HG02981 (cell line): Measurements from ENCODE around the gene CPSF4.
"Not testable (repeated sequence)": the region's sequence is repeated elsewhere in the genome, so short reads cannot be mapped to it uniquely, and the experiment has no call there.

Source experiments
- ATAC-seq: cut with Tn5 transposase; IDR thresholded peaks from one replicate; pipeline ENCODE4 v1.9.1; 2021; ENCODE audit warnings: mild to moderate bottlenecking, moderate library complexity; ENCODE audit not compliant: unreplicated experiment

Gene CPSF4

DNA sequence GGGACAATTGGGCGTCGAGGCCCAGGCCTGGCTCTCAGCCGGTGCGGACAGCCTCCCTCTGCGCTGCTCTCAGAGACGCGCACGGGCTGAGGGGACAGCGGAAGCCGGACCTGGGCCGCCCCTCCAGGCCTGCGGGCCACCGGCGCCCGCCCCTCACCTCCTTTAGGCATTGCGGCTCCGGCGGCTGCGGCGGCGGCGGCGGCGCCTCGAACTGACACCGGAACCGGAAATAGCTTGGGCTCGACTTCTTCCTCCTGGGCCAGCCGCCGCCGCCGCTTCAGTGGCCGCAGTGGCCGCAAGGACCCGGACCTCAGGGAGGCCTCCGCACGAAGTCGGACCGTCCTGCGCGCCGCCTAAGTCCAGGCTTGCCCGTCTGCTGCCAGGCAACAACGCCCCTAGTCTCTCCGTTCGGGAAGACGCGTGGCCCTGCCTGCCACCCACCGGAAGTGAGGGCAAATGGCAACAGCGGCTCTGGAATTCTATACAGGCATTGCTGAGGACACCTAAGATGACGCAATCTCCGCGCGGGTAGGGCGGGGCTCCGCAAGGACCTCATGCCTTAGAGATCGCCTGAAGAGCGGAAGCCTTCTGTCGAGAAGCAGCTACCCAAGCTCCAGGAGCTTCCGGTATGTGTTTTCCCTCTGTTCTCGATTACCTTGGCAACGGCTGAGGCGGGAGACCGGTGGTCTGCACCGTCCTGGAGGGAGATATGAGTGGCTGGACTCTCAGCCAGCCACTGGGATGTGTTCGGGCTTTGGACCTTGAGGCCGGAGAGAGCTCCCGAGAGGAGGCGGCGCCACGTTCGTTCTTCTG lies 30.2 kb upstream of the CPSF4 start, which contains the start of the genes BUD31 and PDAP1:
BUD31 (plus strand) TSS at position 591 of the 813 bp plus-strand sequence. CDS start 2,124 bp downstream, outside the sequence.
PDAP1 (minus strand) TSS at position 219 of the 813 bp plus-strand sequence; CDS start at position 170, 49 bp downstream.
- peak; percentile 67 for ATAC-seq

DNA sequence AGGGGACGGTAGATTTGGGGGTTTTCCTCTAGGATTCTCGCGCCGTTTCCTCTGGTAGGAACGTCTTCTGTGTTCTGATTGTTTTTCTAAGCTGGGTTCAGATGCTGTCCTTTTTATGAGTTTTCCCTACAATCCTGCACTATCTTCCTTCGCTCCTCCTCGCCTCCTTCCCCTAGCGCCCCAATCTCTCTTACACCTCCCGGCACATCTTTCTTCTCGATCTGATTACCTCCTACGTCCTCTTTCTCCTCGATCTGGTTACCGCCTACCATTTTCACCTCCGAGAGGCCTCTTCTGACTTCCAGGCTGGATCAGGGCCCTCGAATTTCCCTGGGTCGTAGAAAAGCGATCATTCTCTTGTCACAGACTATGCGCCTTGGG lies 29.6 kb upstream of the CPSF4 start:
- ATAC-seq = no peak

DNA sequence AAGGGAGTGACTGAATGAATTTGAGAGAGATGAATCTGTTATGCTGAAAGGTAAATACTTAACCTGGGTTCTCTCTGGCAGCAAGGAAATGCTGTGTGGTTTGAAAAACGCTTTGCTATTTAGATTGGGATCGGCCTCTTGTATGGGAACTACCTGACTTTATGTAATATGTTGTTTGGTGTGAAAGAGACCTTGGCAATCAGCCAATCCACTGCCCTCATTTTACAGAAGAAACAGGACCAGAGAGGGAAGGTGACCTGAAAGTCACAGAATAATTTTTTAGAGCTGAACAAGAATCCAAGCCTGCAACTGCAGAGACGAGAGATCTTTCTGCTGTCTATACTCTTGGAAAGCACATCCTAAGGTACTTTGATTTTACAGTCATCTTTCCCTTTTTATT lies 28.9 kb upstream of the CPSF4 start:
- no peak for ATAC-seq

DNA sequence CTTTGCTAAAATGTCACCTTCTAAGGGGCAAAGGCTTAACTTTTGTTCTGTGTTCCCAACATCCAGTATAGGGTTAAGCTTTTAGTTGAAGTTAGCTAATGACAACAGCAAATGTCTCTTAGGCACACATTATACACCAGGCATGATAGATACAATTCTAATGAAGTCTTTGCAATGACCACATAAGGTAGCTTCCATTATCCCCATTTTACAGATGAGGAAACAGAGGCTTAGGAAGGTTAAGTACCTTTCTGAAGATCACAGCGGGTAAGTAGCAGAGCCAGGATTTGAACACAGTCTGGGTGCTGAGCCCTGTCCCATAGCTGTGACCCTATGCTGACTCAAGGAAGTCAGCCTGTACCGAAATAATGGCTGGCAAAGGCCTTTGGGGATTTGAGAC lies 28.1 kb upstream of the CPSF4 start:
- no peak for ATAC-seq

DNA sequence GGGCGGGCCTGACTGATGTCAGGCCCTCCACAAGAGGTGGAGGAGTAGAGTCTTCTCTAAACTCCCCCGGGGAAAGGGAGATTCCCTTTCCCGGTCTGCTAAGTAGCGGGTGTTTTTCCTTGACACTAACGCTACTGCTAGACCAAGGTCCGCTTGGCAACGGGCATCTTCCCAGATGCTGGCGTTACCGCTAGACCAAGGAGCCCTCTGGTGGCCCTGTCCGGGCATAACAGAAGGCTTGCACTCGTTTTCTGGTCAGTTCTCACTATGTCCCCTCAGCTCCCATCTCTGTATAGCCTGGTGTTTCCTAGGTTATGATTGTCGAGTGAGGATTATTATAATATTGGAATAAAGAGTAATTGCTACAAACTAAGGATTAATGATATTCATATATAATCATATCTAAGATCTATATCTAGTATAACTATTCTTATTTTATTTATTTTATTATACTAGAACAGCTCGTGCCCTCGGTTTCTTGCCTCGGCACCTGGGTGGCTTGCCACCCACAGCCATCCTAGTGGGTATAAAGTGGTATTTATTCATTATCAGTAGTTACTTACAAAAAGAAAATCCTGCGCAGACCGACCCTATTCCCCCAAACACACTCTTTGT lies 23.1 kb upstream of the CPSF4 start:
- not testable (repeated sequence) for ATAC-seq

DNA sequence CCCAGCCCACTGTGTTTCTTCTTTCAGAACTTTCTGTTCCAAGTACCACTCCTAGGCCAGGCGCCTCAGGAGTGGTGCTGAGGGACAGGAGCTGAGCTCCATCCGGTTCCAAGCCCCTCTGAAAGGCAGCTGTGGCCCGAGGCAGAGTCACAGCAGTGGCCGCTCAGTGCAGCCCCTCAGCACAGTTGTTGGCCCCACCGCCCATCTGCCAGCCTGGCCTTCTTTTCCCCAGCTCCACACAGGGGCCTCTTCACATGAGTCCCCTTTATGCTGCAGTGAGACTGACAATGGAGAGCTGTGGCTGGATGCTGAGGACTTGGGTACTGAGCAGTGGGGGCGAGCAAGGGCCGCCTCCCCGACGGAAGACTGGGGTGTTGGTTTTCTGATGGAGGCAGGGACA lies 20.5 kb upstream of the CPSF4 start:
- ATAC-seq = no peak

DNA sequence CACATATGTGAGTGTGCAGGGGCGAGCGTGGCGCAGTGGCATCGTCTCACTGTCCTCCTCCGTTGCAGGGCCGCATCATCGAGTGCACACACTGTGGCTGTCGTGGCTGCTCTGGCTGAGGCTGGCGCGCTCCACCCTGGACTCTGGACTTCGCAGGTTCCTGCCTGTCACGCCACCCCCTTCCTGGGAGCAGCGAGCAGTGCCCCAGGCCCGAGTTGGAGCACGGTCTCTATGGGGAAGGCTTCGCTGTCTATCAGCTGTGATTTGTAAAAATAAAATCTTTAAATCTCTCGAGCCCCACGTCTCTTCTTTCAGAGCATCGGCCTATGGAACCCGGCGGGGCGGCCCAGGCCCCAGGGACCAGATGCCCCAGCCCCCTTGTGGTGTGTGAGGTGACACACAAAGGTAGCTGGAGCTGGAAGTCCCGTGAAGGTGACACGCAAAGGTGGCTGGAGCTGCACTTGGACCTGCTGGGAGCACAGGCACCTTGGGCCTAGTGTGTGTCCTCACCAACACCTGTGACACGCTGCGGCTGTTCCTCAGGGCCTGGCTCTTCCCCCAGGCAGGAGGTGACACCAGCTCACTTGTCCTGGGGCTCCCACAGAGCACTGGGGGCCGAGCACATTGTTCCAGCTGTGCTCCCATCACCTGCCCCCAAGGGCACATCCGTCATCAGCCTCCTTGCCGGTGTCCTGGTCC lies 19.3 kb upstream of the CPSF4 start:
- ATAC-seq = no peak

DNA sequence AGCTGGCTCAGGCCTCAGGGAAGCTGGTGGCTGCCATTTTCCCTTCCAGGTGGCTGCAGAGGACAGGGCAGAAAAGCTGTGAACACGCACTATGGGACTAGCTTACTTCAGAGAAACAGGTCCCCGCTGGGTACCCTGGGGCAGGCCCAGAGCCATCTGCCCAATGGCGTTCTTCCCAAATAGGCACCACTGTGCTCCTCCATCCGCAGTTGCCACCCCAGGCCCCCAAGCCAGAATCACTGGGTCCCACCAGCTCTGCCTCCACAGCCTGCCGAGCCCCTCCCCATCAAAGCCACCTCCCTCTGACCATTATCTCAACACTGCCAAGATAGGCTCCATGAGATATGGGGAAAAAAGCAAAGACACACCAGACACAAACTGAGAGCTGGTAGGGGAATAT lies 18.5 kb upstream of the CPSF4 start:
- ATAC-seq = no peak

DNA sequence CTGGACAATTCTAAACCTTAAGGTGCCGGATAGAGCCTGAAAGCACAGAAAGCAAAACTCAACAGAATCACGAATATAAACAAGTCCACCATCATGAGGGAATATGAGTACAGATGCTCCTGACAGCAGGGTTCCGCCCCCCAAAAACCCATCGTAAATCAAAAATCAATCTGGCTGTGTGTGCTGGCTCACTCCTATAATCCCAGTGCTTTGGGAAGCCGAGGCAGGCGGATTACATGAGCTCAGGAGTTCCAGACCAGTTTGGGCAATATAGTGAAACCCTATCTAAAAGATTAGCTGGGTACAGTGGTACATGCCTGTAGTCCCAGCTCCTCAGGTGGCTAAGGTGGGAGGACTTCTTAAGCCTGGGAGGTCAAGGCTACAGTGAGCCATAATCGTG lies 17.8 kb upstream of the CPSF4 start:
- ATAC-seq = no peak

DNA sequence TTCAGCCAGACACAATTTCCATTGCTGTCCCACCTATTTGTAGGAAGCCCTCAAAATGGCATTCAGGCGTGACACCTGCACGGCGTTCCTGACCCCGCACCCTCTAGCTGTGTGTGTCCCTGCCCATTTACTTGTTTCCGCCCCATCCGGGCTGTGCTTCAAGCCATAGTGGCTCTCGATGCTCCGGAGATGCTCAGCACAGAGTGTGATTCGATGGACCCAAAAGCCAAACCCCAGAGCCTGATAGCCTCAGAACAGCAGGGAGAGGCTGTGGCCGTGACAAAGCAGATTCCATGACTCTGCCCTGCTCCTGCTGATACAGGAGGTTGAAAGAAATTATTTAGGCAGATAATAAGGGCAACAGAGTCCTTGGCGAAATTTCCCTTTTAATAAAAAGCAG lies 16.6 kb upstream of the CPSF4 start:
- ATAC-seq = no peak

DNA sequence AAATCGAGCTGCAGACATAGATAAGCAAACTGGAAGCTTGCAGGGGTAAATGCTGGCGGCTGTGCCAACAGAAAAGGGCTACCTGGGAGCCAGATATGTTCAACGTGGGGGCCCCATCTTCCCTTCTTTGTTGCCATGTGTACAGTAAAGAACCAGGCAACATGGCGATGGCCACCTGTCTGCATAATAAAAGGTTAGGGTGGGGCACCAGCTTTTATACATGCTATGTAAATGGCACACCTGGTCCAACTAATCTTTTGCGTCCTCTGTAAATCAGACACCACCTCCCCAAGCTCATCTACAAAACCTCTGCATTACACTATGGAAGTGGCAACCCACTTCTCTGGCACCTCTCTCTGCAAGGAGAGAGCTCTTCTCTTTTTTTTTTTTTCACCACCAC lies 16.1 kb upstream of the CPSF4 start:
- no peak for ATAC-seq

DNA sequence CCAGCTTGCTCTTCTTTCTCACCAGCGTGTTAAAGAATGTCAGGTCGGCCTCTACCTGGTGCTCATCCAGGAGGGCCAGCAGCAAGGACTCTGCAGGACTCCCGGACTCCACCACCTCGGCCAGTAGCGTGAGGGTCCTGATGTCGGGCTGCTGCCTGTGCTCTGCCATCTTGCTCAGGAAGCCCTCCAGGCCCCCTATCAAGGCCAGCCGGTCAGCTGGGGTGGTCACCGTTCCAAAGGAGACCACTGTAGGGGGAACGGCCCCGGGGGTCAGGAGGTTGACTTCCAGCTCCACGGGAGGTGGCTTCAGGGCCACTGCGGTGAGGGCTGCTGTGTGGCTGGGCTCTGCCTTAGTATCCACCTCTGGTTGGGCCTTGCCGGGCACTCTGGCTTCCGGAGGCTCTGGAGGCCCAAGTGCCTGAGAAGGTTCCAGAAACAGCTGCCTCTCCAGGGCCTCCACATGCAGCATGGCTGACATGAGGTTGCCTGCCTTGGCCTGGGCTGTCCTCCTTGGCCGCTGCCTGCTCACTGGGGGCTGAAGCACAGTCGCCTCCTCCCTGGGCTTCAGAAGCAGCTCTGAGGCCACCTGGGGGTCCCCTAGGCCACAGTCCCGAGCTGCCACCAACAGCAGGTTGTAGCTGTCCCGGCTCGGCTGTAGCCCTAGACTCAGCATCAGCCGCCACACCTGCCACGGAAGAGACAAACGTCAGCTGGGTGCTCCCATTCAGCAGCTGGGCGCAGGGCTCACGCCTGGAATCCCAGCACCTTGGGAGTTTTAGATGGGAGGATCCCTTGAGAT lies 13.6 kb upstream of the CPSF4 start:
- no peak for ATAC-seq

DNA sequence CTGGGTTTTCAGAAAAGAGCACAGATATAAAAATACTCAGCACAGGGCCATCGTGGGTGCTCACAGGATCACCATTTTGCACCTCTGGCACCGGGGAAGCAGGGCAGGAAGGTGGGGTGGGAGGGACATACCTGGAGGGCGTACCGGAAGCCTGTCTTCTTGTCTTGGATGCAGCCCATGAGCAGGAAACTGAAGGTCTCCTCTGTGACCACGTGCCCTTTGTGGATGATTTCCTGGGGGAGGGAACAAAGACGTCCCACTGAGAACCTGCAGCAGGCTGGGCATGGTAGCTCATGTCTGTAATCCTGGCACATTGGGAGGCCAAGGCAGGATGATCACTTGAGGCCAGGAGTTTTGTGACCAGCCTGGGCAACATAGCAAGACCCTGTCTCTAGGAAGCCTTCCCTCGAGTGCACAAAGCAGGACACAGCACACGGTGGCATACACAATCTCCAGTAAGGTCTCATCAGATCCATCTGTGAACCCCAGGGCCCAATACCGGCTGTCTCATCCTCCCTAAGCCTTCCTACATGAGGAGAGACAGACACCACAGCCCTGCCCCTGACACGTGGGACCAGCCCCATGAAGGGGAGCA lies 9.7 kb upstream of the CPSF4 start:
- no peak for ATAC-seq

DNA sequence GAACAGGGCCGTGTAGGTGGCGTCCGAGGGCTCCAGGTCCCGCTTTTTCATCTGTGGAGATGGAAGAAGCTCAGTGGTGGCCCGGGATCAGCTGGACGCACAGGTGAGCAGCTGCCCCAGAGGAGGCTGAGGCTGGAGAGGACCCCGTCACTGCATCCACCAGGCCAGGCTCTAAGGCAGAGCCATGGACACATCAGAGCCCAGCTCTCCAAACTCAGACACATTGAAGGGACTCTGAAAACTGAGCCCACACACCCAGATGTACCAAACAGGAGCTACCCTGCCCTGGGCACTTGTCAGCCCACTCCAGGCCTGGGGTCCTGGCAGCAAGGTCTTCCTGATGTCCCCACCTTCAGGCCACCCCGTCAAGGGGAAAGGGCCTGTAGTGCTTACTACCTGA lies 9.0 kb upstream of the CPSF4 start:
- no peak for ATAC-seq

DNA sequence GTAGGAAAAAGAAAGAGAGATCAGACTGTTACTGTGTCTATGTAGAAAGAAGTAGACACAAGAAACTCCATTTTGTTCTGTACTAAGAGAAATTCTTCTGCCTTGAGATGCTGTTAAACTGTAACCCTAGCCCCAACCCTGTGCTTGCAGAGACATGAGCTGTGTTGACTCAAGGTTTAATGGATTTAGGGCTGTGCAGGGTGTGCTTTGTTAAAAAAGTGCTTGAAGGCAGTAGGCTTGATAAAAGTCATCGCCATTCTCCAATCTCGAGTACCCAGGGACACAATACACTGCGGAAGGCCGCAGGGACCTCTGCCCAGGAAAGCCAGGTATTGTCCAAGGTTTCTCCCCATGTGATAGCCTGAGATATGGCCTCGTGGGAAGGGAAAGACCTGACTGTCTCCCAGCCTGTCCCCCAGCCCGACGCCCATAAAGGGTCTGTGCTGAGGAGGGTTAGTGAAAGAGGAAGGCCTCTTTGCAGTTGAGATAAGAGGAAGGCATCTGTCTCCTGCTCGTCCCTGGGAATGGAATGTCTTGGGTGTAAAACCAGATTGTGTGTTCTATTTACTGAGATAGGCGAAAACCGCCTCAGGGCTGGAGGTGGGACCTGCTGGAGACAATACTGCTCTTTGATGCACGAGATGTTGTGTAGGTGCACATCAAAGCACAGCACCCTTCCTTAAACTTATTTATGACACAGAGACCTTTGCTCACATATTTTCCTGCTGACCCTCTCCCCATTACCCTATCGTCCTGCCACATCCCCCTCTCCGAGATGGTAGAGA lies 6.8 kb upstream of the CPSF4 start:
- not testable (repeated sequence) for ATAC-seq

DNA sequence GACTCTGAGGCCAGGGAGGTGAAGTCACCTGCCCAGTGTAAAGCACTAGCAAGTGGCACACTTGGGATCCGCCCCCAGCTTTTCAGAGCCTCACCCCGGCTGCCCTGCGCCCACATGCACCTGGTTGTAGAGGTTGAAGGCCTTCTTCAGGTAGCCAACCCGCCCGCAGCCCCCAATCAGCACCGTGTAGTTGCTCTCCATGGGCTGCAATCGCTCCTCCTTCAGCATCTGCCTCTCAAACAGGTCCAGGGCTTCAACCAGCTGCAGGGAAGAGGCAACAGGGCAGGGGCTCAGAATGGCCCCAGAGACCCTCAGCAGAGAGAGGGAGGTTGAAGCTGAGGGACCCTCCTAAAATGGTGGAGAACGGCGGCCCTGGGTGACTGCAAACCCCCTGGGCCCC lies 5.6 kb upstream of the CPSF4 start:
- no peak for ATAC-seq

DNA sequence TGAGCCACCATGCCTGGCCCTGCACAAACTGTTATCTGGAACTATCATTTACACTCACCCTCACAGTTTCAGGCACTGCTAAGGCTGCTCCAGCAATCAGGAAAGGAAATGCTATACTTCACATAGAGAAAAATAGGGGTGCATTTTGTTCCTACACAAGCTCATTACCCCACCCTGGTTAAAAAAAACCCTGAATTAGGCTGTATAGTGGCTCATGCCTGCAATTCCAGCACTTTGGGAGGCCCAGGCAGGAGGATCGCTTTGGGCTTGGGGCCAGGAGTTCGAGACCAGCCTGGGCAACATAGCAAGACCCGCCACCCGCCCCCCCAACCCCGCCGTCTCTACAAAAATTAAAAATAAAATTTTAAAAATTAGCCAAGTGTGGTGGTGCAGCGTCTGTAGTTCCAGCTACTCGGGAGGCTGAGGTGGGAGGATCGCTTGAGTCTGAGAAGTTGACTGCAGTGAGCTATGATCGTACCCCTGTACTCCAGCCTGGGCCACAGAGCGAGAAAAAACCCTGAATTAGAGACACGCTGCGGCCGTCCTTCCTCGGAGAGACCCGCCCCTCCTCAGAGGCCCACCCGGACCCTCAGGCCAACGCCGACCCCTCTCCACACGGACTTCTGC lies 684 bp upstream of the CPSF4 start:
- peak; percentile 3 for ATAC-seq

DNA sequence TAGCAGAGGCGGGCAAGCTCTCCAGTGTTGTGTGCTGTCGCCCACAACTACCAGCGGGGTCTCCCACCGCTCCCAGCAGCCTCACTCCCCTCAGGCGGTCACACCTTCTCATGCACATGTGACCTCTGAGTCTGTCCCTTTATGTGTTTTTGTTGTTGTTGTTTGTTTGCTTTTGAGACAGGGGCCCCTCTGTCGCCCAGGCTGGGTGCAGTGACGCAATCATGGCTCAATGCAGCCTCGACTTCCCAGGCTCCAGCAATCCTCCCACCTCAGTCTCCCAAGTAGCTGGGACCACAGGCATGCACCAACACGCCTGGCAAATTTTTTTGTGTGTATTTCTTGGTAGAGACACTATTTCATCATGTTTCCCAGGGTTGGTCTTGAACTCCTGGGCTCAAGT lies 1.5 kb downstream of the CPSF4 start:
- ATAC-seq = no peak

DNA sequence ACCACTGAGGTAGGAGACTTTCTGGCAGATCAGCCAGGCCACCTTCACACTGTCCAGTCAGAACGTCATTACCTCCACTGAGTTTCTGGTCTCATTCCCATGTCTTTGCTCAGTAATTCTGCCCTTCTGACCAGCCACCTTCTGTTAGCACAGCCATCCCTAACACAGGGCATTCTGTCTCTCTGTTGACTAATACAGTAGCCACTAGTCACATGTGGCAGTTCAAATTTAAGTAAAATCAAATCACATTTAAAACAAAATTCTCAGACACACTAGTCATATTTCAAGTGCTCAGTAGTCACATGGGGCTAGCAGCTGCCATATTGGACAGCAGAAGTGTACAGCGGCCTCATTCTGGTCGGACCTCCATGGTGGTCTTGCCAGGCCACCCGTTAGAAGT lies 7.4 kb downstream of the CPSF4 start:
- no peak for ATAC-seq
